Measurements from ENCODE around the gene TMEM240.
"Not testable (repeated sequence)": the region's sequence is repeated elsewhere in the genome, so short reads cannot be mapped to it uniquely, and the experiment has no call there.

Gene TMEM240

DNA sequence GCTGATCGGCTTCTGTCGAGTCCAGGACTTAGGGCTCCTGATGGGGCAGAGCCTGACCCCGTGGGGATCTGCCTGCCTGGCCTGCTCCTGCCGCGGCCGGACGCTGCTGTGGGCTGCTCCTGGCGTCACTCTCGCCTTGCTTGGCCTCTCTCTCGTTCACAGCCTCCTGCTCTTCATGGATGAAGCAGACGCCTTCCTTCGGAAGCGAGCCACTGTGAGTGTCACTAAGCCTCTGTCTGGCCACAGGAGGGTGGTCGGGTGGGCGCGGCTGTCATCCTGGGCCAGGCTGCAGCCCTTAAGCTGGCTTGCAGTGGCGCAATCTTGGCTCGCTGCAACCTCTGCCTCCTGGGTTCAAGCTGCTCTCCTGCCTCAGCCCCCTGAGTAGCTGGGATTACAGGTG is 52.7 kb downstream of the TMEM240 start:
- TF ChIP-seq, protein P1, sequence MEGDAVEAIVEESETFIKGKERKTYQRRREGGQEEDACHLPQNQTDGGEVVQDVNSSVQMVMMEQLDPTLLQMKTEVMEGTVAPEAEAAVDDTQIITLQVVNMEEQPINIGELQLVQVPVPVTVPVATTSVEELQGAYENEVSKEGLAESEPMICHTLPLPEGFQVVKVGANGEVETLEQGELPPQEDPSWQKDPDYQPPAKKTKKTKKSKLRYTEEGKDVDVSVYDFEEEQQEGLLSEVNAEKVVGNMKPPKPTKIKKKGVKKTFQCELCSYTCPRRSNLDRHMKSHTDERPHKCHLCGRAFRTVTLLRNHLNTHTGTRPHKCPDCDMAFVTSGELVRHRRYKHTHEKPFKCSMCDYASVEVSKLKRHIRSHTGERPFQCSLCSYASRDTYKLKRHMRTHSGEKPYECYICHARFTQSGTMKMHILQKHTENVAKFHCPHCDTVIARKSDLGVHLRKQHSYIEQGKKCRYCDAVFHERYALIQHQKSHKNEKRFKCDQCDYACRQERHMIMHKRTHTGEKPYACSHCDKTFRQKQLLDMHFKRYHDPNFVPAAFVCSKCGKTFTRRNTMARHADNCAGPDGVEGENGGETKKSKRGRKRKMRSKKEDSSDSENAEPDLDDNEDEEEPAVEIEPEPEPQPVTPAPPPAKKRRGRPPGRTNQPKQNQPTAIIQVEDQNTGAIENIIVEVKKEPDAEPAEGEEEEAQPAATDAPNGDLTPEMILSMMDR (IDR thresholded peaks at IDR 0.05; ENCODE audit: insufficient read depth, low read length, missing control alignments): no peak
- ChIA-PET CTCF (no interaction called here), POLR2A (no interaction called here)
- H3K4me3 ChIP-seq (ENCODE audit: low read depth, low read length): no peak overlapping the region
- DNase-seq (ENCODE audit: low read depth, low spot score): no peak

DNA sequence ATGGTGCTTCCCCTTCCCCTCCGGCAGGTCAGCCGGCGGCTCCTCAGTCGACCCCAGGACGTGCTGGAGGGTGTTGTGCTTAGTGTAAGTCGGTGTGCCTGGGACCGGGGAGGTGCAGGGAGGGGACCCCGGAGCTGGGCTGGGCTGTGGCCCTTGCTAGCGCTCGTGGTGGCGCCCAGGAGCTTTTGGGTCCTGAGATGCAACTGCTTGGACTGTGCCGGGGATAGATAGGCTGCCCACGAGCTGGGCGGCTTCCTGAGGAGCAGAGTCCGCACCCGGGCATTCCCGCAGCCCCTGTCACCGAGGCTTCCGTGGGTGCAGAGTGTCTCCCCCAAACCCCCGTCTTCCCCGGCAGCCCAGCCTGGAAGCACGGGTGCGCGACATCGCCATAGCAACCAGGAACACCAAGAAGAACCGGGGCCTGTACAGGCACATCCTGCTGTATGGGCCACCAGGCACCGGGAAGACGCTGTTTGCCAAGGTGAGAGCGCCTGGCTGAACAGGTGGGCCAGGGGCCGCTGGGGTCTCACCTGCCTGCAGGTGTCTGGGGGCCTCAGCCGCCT is 54.6 kb downstream of the TMEM240 start:
- H3K4me3 ChIP-seq (ENCODE audit: low read depth, low read length); POLR2A ChIA-PET; DNase-seq (ENCODE audit: low read depth, low spot score); CTCF ChIA-PET: not testable (repeated sequence)

DNA sequence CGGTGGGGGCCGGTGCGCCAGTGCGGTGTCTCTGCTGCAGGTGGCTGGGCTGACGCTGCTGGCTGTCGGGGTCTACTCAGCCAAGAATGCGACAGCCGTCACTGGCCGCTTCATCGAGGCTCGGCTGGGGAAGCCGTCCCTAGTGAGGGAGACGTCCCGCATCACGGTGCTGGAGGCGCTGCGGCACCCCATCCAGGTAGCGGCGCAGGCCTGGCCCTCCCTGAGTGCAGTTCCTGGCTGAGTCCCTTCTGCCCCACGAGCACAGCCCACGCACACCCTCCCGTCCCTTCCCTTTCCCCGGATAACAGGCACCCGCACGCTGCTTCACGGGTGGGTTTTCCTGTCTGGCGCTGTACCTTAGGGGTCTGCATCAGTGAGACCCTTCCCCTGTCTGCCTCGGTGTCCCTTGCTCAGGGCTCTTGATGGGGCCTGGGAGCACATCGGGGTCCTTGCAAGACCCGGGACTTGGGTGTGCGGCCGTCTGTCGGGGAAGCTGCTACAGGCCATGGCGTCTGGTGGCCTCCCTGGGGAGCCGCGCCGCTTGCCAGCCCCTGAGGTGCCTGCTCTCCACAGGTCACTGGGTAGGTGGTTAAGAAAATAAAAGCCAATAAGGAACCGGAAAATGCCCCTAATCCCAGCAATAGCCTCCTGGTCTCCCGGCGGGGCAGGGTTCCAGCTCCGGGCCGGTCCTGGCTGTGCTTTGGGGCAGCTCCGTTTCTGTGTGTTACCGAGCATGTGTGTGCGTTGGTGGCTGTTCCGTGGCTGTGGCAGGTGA is 55.3 kb downstream of the TMEM240 start:
- CTCF ChIA-PET, POLR2A ChIA-PET: not testable (repeated sequence)

More for the DNA sequence above, 55.3 kb downstream of the TMEM240 start:
- H3K4me3 ChIP-seq (ENCODE audit: low read depth, low read length); DNase-seq (ENCODE audit: low read depth, low spot score): not testable (repeated sequence)
